ENCODE data around the gene SGO2.

Gene SGO2

DNA sequence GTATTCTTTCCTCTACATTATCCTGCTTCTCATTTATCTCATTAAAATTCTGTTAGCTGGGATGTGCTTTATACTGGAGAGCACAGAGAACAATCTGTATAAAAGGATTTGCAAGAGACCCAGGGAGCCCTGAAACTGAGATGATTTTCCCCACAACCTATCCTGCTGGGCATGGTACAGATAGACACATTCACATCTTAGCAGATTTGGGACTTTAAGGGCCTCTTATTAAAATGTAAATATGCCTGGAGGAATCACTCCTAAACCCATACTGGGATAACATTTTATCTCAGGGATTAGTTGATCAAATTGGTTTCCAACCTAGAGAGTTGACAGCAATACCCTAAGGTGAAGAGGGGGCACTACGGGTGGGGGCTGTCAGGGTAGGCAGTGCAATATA lies 105.3 kb downstream of the SGO2 start:
- no peak for DNase-seq
- H2BK120ac ChIP-seq (ENCODE audit: low read depth, low read length), result no peak overlapping the region
- no peak overlapping the region for H3K18ac ChIP-seq (ENCODE audit: low read depth in 1 of 2, low read length in 2 of 2)
- H2BK15ac ChIP-seq (ENCODE audit: low read depth, poor library complexity, severe bottlenecking), result no peak overlapping the region
- no peak overlapping the region for H2AFZ ChIP-seq (ENCODE audit: low read depth, low read length)
- no peak overlapping the region for H2AK5ac ChIP-seq (ENCODE audit: low read length, severe bottlenecking)
- H3K36me3 ChIP-seq (ENCODE audit: control insufficient read depth in 1 of 2, insufficient read depth in 2 of 2, low read depth in 1 of 2, low read length in 2 of 2), result peaks cover 0 to 45% of the 10 kb centered on the region in 2 experiments
- H3K4me2 ChIP-seq (ENCODE audit: low read length, poor library complexity, severe bottlenecking), result no peak overlapping the region
- peaks cover 2% of the 10 kb centered on the region for H3K4me1 ChIP-seq (ENCODE audit: control insufficient read depth, insufficient read depth, low read depth, low read length)
- H3K14ac ChIP-seq (ENCODE audit: low read length in 2 of 2), result no peak overlapping the region
- no peaks in the 10 kb centered on the region for H3K9me3 ChIP-seq (ENCODE audit: control insufficient read depth, low read length)
- no peak overlapping the region for H3K23ac ChIP-seq (ENCODE audit: low read length in 2 of 2)
- H3K4me3 ChIP-seq (ENCODE audit: insufficient read depth in 1 of 2, low read depth in 1 of 2, low read length in 2 of 2), result no peak overlapping the region
- H4K91ac ChIP-seq (ENCODE audit: low read length), result no peak overlapping the region
- H3K4ac ChIP-seq (ENCODE audit: low read depth in 1 of 2, low read length in 2 of 2), result no peak overlapping the region
- no CpG with 5 or more reads among the region's 1 CpG for WGBS
- no peak overlapping the region for H3K9ac ChIP-seq (ENCODE audit: low read length)
- H3K79me1 ChIP-seq (replicated peaks; ENCODE audit: low read length, poor library complexity, severe bottlenecking), result no peaks in the 10 kb centered on the region
- no peak overlapping the region for H3K27ac ChIP-seq (ENCODE audit: low read length, poor library complexity, severe bottlenecking)
- H4K8ac ChIP-seq (ENCODE audit: low read length), result no peak overlapping the region
- H2BK5ac ChIP-seq (ENCODE audit: low read depth, low read length, poor library complexity, severe bottlenecking), result no peak overlapping the region
- no peak overlapping the region for H2BK12ac ChIP-seq (ENCODE audit: low read length in 2 of 2)
- H3K27me3 ChIP-seq (ENCODE audit: control insufficient read depth in 1 of 2, insufficient read depth in 1 of 2, low read length in 2 of 2), result no peaks in the 10 kb centered on the region
